GM18505 (cell line): Measurements from ENCODE around the gene INSRR.

Source experiments
- ATAC-seq: cut with Tn5 transposase; IDR thresholded peaks from one replicate; pipeline ENCODE4 v1.9.1; 2021; ENCODE audit not compliant: unreplicated experiment
- POLR2A ChIP-seq: IDR thresholded peaks from 4 replicates; pipeline ENCODE4 v1.6.1; 2011; ENCODE audit warnings: borderline replicate concordance; ENCODE audit not compliant: insufficient read depth, insufficient read length; ENCODE audit errors: extremely low read depth

Gene INSRR

GRCh38 chr1:156887734-156888133 is 28.8 kb upstream of the INSRR start:
- ATAC-seq, result no peak
- TF ChIP-seq POLR2A, result no peak

DNA sequence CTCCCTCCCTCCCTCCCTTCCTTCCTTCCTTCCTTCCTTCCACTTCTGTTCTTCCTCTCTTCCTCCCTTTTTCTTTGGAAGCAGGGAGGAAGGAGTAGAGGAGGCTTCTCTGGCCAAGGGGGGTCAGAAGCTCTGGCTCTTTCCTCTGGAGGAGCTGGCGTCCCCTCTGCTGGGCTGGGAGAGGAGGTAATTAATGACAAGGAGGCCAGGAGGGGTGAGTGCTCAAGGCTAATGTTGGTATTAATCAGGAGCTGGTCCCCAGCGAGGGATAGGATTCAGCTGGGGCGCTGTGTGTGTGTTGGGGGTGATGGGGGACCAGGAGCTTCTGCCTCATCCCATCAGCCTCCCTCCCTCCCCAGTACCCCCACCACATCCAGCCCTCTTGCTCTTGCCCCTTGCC is 28.4 kb upstream of the INSRR start:
- ATAC-seq, result no peak
- TF ChIP-seq POLR2A, result no peak

- TF ChIP-seq POLR2A, result no peak
- no peak for ATAC-seq
Observed at GRCh38 chr1:156886583-156887281, 27.8 kb upstream of the INSRR start.

DNA sequence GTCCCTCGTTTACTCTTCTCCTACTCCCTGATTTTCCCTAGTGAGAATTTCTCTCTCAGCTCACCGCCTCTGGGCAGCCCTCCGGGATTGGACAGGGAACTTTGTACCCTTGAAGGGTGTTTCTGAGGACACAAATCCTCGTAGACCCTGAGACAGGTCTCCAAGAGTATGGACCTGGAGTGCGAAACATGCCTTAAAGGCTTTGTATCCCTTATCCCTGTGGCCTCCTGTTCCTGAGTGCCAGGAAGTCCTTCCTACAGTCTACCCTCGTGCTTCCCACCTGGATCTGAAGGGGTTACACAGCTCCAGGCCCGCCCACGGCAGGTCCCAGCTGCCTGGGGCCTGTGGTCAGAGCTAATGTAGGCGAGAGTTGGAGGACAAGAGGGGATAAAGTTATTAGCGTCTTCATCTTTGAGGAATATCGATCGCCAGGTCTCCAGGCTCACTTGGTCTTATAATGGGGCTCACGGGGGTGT is 27.0 kb upstream of the INSRR start:
- no peak for ATAC-seq
- no peak for TF ChIP-seq POLR2A

- no peak for ATAC-seq
- no peak for TF ChIP-seq POLR2A
Observed at GRCh38 chr1:156885314-156885713, 26.4 kb upstream of the INSRR start.

DNA sequence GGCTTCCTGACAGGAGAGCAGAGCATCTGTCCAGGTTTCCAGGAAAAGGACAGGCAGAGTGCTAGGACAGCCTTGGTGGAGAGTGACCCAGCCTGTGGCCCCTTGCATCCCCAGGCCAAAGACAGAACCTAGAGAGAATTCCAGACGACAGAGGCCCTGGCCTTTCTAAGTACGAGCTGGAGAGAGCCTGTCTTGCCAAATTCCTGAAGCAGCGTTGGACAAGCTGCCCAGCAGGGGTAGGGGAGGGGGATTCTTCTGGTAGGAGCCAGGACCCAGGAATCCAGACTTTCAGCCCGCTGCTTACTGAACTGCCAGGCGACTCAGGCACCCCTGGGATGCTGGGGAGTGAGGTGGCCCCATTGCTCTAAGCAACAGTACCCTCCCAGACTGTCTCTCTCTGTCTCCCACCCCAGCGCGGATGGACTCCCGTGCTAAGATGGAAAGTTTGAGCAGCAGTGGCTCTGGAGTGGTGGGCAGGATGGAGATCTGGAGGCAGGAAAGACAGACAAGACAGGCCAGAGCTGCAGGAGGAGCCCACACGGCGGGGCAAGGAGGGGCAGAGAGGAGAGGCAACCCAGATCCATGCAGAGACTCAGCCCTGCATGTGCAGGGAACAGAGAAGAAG is 25.8 kb upstream of the INSRR start:
- no peak for TF ChIP-seq POLR2A
- no peak for ATAC-seq

DNA sequence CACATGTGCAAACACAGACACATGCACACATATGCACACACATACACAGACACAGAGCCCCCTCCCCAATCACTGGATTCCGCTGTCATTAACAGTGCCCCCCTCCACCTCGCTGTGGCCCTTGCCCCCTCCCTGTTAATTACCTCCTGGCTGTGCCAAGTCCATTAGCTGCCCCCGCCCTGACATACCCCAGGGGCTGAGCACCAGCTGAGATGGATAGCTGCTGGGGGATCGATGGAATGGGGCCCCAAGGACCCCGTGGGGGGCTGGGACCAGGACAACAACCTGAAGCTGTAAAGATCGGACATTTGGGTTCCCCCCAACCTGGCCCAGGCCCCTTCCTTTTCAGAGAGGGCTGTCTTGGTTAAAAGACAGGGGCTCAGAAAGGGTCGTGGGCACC is 25.0 kb upstream of the INSRR start:
- no peak for ATAC-seq
- no peak for TF ChIP-seq POLR2A

- no peak for ATAC-seq
- TF ChIP-seq POLR2A, result no peak
Observed at GRCh38 chr1:156882543-156882942, 23.6 kb upstream of the INSRR start.

- TF ChIP-seq POLR2A, result no peak
- no peak for ATAC-seq
Observed at GRCh38 chr1:156881663-156882062, 22.7 kb upstream of the INSRR start.

- TF ChIP-seq POLR2A, result no peak
Observed at GRCh38 chr1:156881101-156881500, 22.2 kb upstream of the INSRR start.

DNA sequence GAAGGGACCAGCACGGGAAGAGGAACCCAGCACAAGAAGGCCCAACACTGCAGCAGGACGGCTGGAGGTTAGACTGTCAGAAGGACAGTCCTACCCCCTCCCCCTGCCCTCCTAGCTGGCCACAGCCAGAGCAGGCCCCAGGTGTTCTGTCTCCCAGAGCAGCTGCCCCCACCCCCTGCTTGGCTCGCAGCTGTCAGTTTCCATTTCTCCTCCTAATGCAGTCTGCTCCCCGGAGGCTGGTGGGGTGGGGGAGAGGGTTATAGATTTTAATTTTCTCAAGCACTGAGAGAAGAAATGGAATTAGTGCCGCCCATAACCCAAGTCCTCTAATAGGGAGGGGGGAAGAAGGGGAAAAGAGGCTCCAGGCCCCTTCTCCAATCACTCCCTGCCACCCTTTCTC is 21.6 kb upstream of the INSRR start:
- ATAC-seq, result no peak
- TF ChIP-seq POLR2A, result no peak

More at GRCh38 chr1:156881101-156881500, 22.2 kb upstream of the INSRR start:
- ATAC-seq, result no peak

- no peak for TF ChIP-seq POLR2A
- no peak for ATAC-seq
Observed at GRCh38 chr1:156879876-156880275, 21.0 kb upstream of the INSRR start.

- no peak for ATAC-seq
- no peak for TF ChIP-seq POLR2A
Observed at GRCh38 chr1:156877433-156878170, 18.7 kb upstream of the INSRR start.

DNA sequence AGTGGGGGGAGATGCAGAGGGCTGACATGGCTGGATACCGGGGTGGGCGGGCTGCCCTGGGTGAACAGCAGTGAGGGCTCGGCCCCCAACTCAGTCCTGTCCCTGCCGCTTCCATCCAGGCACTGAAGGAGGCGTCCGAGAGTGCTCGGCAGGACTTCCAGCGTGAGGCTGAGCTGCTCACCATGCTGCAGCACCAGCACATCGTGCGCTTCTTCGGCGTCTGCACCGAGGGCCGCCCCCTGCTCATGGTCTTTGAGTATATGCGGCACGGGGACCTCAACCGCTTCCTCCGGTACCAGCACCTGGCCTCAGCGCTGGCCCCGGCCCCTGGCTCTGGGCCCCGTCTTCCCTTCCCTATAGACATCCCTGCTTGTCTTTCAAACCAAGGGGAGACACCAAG is 17.4 kb upstream of the INSRR start:
- ATAC-seq, result no peak
- TF ChIP-seq POLR2A, result no peak
